ENCODE measurements around the gene CREB3. TPM values are rescaled to one million over a fixed set of nuclear protein-coding genes. Genes with fewer than 3 reads are reported as not detected.

The CREB3 gene
- total RNA-seq, 1 donor = 56.1 TPM

GRCh38 chr9:35708146-35708545, 24.3 kb upstream of the CREB3 start:
- no peak overlapping the region for H3K4me3 ChIP-seq (ENCODE audit: low read depth, low read length)
- no peak for TF ChIP-seq CTCF (IDR thresholded peaks at IDR 0.05; ENCODE audit: insufficient read depth, low read length)
- DNase-seq (ENCODE audit: low read depth) = no peak

- no peak for DNase-seq (ENCODE audit: low read depth)
- H3K4me3 ChIP-seq (ENCODE audit: low read depth, low read length) = no peak overlapping the region
- no peak for TF ChIP-seq CTCF (IDR thresholded peaks at IDR 0.05; ENCODE audit: insufficient read depth, low read length)
Observed at GRCh38 chr9:35710818-35711500, 21.5 kb upstream of the CREB3 start.

- TF ChIP-seq CTCF (IDR thresholded peaks at IDR 0.05; ENCODE audit: insufficient read depth, low read length) = no peak
- no peak overlapping the region for H3K4me3 ChIP-seq (ENCODE audit: low read depth, low read length)
- DNase-seq (ENCODE audit: low read depth) = no peak
Observed at GRCh38 chr9:35711501-35712428, 20.7 kb upstream of the CREB3 start.

GRCh38 chr9:35712762-35713400, 19.6 kb upstream of the CREB3 start:
- no peak for TF ChIP-seq CTCF (IDR thresholded peaks at IDR 0.05; ENCODE audit: insufficient read depth, low read length)
- no peak overlapping the region for H3K4me3 ChIP-seq (ENCODE audit: low read depth, low read length)
- no peak for DNase-seq (ENCODE audit: low read depth)

- no peak for TF ChIP-seq CTCF (IDR thresholded peaks at IDR 0.05; ENCODE audit: insufficient read depth, low read length)
- DNase-seq (ENCODE audit: low read depth) = no peak
- H3K4me3 ChIP-seq (ENCODE audit: low read depth, low read length) = no peak overlapping the region
Observed at GRCh38 chr9:35713578-35713977, 18.9 kb upstream of the CREB3 start.

- H3K4me3 ChIP-seq (ENCODE audit: low read depth, low read length) = no peak overlapping the region
- TF ChIP-seq CTCF (IDR thresholded peaks at IDR 0.05; ENCODE audit: insufficient read depth, low read length) = no peak
- no peak for DNase-seq (ENCODE audit: low read depth)
Observed at GRCh38 chr9:35714123-35714522, 18.3 kb upstream of the CREB3 start.
